OCI-LY7 (cell line): ENCODE measurements around the gene XPA.

ENCODE experiments used
- CTCF ChIP-seq: fragments of 200-600 bp; sonication (generic); conservative IDR thresholded peaks from 2 replicates; pipeline ENCODE4 v1.5.1; 2014; ENCODE audit warnings: mild to moderate bottlenecking, antibody characterized with exemption, low read length, moderate library complexity, mixed read lengths
- EZH2phosphoT487 ChIP-seq: fragments of 200-600 bp; sonication (generic); IDR thresholded peaks from 2 replicates; pipeline ENCODE4 v1.6.1; 2018; ENCODE audit warnings: low read depth, borderline replicate concordance, mild to moderate bottlenecking, mixed run types, antibody characterized with exemption, low read length, moderate library complexity, mixed read lengths

- TF ChIP-seq CTCF (no peak), EZH2phosphoT487 (no peak)
Measured at GRCh38 chr9:97660340-97660739, 36.8 kb downstream of the XPA start.
